ENCODE results near the gene SLC17A9.
"Not testable (repeated sequence)": the region's sequence is repeated elsewhere in the genome, so short reads cannot be mapped to it uniquely, and the experiment has no call there.

Gene SLC17A9

DNA sequence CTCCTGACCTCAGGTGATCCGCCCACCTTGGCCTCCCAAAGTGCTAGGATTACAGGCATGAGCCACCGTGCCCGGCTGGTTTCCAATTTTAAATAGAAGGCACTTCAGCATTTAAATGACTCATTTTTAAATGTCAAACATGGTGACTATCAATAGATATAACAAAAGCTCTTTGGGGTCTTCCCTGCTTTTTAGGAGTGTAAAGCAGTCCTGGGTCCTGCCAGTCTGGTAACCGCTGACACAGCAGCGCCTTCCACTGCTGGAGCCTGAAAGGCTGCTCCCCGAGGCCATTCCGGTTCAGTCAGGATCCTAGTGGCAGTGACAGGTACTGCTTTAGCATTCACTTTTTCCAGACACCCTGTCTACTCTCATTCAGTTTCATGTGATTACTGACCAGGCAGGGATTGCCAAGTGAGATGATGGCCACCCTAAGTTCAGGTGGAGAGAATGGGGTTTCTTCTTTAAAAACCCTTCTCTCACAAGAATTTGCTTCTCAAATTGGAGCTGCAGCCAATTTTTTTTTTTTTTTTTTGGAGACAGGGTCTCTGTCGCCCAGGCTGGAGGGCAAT is 31.3 kb upstream of the SLC17A9 start:
- peak; percentile 66 for DNase-seq

DNA sequence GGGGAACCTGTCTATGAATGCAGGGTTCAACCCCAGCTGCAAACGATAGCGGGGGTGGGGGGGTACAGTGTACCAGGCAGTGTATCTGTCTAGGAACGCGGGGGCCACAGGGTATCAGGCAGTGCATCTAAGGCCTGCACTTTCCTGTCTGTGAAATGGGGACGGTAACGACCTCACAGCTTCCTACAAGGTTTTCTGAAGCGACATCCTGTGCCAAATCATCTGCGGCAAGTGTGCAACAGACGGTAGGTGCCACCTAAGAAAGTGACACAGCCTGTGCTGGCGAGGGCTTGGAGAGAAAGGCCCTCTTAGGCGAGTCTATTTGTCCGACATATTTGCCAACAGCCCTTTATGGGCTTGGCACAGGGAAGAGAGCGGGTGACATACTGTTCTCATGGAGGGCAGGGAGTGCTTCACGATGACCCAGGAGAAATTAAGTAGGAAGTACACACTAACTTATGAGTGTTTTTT is 30.0 kb upstream of the SLC17A9 start:
- DNase-seq = no peak

DNA sequence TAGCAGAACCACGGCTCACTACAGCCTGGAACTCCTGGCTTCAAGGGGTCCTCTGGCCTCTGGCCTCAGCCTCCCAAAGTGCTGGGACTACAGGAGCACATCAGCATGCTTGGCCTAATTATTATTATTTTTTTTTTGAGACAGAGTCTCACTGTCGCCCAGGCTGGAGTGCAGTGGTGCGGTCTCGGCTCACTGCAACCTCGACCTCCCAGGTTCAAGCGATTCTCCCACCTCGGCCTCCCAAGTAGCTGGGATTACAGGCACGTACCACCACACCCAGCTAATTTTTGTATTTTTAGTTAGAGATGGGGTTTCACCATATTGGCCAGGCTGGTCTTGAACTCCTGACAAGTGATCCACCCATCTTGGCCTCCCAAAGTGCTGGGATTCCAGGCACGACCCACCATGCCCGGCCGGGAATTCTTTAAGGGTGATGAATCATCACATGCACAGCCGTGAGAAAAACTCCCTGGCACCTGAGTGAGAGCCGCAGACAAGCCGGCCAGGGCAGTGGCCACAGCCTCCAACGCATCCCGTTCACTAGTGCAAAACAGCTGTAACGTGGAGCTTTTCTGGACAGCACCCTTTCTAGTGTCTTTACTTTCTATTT is 29.3 kb upstream of the SLC17A9 start:
- DNase-seq = not testable (repeated sequence)

DNA sequence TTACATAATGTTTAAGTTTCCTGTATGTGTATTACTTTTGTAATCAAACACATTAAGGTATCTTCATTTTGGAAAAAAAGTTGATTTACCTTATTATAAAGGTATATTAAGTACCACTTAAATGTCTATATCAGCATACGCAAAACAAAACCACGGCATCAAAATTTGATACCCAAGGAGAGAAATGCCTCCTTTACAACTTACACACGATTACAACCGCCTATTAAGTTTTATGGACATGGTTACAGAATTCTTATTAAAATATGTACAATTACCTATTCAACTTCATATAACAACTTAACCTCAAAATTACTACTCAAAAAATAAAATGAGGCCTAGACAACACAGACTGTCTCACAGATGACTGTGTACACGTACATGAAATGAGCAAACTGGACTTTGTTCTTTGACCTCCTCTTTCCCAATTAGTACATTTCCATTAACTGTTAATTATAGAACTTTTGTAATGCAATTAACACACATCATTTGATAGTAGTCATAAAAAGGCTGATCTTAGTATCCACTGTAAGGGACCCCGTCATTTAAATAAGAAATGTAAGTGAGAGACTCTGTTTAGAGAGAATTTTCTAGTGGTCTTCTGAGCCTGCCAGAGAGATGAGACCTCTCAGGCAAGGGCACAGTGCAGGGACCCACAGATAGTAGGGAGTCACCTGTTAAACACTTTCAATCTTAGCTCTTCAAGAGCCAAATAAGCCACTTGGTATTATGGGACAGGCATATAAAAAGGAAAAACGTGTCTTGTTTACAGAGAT is 28.7 kb upstream of the SLC17A9 start:
- no peak for DNase-seq

DNA sequence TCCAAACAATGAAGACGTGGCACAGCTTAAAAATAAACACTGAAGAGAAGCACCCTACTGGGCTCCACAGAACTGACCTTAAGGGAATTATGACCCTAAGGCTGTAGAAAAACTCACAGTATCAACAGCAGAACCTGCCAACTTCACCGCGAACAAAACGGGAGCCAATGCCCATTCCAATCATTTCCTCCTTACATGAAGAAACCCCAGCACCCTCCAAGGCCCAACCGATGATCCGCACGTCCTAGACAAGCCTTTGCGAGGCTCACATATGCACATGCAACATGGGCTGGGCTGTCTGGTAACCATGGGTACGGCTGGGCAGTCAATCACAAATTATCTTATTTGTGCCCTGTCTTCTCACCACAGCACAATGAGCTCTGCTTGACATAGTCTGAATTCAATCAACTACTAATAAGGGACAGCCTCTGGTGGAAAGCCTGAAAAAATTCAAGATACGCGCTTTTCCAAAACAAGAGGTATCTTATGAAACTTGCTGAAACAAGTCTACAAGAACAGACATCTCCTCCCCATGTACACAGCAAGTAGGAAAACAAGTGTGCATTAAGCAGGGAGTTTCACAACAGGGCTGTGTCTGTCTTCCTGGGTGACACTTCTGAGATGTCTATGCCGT is 27.9 kb upstream of the SLC17A9 start:
- DNase-seq = peak; percentile 28

DNA sequence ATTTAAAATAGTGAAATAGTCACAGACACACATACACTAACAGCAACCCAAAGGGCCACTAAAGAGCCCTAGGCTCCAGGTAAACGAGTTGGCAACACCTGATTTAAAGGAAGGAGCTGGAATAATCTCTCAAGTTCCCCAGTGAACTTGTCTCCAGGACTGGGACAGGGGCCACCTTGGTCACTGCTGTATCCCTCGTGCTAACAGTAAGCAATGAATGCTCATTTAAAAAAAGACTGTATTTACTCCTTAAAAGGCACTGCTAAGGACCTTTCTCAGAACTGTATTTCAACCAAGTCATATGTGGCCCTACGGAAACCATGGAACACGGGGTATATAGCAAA is 27.5 kb upstream of the SLC17A9 start:
- DNase-seq = no peak

DNA sequence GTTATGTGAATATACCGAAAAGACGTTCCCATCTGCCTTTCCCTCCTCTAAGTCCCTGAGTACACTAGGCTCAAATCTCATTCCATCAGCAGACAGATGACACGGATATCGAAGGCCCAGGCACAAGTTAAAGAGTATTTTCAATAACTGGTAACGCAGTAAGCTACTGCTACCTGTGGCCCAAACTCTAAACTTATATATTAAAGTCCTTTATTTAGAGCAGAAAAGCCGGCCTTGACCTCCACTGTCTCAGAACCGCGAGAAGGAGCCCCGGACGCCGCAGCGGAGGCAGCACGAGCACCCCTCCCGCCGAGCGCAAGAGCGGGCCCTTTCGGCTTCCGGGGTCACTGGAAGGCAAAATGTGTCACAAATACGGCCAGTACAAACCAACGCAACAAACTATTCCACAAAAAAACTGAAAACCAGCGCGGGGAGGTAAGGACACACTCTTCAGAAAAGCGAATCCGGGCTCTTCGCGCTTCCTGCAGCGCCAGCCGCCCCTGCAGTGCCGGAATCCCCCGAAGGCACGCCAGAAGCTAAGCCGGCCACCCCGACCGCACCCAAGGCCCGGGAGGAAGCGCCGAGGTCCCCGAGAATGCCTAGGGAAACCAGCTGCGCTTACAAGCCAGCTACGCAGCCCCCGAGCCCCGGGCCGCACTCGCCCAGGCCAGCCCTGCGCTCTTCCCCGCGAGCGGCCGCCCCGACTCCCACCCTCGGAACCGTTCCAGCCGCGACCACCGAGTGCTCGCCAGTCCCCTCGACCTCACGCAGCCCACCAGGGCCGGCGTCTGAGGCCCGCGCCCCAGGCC is 26.9 kb upstream of the SLC17A9 start:
- DNase-seq = peak; percentile 63

DNA sequence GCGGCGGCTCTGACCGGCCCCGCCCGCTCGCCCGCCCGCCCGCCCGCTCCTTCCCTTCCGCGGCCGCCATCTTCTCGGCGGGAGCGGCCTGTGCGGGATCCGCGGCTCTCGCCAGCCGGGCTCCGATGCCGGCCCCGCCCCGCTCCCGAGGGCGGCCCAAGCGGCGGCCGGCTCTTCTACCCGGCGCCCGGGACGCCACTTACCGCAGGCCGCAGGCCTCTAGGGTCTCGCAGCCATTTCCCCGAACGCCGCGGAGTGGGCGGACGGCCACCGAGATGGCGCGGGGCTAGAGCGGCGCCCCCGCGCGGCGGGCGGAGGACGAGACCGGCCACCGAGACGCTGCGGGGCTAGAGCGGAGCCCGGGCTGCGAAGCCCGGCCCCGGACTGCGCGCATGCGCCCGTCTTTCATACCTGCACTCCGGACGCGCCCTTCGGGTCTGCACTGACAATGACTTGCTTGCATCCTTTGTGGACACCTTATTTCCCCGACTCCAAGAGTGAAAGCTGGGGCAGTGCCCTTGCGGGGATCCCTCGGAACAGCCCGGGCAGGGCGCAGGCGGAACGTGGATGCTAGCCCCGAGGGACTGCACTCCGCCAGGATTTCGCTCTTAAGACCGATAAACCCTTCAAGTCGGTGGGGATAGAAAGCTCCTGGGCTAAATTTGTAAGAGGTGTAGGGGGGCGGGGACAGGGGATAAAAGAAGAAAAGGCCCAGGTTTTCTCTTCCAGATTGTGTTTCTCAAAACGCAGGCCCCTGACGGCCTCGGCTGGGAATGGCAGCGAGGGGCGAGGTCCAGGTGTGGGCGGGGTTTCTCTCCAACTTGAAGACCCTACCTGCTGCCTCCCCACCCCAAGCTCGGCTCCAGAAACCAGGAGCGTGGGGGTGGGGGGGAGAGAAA is 26.0 kb upstream of the SLC17A9 start, which contains the start of gene DIDO1:
TSS of gene DIDO1 (minus strand) at position 277 of the 899 bp plus-strand sequence.
- DNase-seq = peak; percentile 94

DNA sequence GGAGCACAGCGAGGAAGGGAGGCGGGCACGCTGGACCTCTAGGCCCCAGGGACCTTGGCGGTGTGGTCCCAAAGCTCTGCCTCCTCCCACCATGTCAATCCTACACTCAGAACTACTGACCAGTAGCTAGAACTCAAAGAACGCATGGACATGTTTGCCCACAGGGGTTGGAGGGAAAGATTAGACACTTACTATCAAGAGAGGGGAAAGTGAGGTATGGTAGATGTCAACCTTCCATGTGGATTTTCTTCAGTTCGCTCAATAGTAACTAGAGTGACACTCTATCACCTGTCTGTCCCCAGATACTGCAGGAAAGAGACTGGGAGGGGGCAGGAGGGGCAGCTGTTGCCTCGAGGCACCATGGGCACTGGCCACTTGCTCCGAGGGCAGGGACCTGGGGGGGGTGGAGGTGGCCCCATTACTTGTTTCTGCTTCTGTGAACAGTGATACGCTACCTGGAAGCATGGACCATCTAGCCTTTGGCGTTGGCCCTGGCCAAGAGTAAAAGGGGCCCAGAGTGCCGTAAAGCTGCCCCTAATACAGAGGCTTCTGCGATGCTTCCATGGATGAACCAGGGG is 25.3 kb upstream of the SLC17A9 start:
- DNase-seq = no peak

DNA sequence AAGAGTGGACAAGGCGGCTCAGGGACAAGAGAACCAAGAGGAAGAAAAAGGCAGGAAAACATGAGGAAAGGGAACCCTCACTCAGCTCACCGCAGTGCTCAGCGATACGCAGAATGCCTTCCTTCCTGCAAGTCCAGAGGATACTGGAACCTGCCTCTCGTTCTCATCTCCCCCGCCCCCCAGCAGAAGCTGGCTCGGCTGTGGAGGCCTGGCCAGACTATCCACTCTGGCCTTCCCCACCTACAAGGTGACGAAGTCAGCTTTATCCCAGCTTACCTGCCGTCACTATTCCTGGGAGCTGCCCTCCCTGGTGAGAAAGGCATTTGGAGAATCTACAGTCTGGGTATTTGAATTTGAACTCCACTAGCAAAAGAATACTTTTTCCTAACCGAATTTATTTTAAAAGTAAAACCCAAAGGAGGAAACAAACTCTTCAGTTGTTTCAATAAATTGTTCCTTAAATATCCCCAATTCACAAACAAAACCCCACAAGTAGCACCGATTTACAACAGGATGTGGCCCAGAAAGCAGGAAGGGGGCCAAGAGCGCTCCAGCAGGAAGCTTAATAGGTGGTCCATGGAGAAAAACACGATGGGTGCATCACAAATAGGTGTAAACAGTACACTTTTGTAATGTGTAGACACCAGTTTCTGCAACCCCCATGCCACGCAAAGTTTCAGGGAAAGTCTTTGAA is 24.1 kb upstream of the SLC17A9 start:
- peak; percentile 25 for DNase-seq

DNA sequence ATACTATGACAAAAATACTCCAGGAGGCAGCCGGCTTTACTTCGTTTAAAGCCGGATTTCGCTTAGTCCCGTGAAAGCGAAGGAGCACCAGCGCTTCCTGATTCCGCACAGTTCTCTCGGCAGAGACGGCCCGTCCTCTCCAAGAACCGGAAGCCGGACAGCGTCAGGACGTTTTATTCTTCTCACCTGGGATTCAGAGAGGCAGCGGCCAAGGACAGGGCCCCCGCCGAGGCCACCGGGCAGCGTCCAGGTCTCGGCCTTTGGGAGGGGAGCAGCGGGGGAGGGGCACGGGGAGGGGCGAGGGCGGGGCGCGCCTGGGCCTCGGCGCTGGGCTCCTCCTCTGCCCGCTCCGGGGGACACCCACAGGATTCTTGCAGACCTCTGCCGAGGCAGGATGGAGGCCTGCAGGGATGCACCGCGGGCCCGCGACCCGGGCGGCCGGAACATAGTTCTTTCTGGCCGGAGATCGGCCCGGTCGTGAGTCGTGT is 23.4 kb upstream of the SLC17A9 start:
- peak; percentile 73 for DNase-seq

DNA sequence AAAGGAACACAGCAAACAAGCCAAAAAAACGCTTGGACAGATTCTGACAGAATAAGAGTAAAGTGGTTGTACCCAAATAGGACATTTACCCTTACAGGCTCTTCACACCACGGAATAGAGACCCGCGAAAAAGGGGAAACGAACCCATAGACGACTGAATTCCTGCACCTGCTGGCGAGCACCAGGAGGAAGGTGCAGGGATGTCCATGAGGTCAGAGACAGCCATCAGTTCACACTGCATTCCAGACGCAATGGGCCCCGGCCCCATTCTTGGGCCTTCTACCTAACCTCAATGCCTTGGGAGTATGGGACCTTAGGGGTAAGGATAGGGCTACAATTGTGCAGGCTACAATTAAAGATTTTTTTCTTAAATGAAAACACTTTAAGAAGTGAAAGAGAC is 21.0 kb upstream of the SLC17A9 start:
- DNase-seq = no peak

DNA sequence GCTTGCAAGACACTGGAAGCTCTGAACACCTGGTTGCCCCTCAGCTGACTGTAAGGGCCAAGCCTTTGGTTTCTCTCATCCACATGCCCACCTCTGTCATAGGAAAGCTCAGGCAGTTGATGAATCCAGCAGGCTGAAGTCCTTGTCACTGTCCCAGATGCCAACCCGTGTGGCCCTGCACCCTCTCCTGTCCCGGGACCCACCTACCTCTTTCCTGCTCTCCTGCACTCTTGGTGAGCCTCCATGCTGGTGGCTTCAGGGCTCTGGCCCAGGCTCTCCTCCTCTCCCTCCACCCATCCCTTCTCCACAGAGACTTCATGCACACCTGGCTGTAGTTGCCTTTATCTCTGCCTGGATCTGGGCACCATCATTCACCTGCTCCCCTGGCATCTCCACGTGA is 18.5 kb upstream of the SLC17A9 start:
- DNase-seq = no peak

DNA sequence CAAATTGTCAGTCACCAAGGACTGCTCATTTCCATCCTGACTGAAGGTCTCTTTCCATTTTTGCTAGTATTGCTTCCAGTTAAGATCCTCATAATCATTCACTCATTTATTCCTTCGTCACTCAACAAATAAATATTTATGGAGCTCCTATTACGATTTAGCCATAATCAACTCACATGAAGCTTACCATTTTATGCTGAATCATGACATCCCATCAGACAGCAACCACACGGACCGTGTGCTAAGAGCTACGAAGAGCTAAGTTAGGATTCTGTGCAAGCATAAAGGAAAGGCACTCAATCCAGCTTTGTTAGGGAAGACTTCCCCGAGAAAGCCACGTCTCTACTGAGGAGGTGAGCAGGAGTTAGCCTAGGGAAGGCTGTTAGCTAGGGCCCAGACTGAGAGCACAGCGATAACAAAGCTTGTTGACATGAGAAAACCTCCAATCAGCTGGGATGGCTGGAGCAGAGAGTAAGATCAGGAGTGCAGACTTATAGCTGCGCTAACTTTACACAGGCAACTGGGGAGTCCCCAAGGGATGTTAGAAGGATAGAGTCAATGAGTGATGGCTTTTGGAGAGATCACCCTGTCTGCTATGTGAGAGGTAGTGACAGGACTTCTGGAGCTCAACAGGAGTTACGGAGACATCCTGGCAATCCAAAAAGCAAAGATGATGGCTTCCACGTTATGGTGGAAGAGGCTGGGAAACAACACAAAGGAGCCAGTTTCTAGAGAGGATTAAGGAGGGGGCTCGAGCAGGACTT is 17.1 kb upstream of the SLC17A9 start:
- no peak for DNase-seq

DNA sequence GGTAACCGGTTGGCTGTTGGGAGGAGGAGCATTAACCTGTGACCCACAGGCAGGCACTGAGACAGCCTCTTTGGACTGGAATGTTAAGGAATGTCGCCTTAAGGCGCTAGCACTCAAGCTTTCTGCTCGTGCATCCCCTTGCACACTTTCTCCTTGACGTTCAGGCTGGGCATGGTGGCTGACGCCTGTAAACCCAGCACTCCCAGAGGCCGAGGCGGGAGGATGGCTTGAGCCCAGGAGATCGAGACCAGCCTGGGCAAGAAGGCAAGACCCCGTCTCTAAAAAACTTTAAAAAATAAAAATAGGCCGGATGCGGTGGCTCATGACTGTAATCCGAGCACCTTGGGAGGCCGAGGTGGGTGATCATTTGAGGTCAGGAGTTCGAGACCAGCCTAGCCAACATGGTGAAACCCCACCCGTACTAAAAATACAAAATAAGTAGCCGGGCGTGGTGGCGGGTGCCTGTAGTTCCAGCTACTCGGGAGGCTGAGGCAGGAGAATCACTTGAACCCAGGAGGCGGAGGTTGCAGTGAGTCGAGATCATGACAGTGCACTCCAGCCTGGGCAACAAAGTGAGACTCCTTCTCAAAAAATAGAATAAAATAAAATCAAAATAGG is 16.4 kb upstream of the SLC17A9 start:
- no peak for DNase-seq

DNA sequence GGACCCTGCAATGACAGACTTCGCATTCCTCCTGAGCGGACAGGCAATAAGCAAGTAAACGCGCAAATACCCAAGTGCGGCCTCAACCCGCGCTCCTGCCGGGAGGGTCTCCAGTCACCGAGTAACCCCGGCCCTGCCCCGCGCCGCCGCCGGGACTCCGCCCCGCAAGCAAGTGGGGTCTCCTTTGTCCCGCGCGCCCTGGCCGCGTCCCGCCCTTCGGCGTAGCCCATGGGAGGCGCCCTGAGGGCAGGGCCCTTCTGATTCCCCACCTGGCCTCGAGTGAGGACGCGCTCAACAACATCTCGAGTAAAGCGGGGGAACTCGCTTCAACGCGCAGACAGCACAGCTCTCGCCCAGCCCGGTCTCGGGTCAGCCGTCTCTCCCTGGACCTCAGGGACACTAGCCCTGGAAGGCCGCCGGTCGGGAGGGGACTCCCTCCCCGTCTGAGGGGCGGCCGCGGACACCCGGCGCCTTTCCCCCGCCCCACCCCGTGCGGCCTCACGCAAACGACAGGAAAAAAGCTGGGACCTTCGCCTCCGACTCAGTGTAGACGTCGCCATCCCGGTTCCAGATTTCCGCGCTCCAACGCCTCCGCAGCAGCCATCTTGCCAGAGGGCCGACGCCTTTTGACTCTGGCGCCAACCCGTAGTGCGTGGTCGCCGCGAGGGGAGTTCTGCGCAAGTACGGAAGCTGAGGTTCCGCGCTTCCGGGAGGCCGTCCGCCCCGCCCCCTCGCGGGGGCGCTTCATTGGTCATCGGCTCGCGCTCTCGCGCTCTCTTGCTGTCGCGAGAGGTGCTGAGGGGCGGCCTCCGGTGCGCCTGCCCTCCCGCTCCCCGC is 15.0 kb upstream of the SLC17A9 start:
- peak; percentile 99 for DNase-seq

DNA sequence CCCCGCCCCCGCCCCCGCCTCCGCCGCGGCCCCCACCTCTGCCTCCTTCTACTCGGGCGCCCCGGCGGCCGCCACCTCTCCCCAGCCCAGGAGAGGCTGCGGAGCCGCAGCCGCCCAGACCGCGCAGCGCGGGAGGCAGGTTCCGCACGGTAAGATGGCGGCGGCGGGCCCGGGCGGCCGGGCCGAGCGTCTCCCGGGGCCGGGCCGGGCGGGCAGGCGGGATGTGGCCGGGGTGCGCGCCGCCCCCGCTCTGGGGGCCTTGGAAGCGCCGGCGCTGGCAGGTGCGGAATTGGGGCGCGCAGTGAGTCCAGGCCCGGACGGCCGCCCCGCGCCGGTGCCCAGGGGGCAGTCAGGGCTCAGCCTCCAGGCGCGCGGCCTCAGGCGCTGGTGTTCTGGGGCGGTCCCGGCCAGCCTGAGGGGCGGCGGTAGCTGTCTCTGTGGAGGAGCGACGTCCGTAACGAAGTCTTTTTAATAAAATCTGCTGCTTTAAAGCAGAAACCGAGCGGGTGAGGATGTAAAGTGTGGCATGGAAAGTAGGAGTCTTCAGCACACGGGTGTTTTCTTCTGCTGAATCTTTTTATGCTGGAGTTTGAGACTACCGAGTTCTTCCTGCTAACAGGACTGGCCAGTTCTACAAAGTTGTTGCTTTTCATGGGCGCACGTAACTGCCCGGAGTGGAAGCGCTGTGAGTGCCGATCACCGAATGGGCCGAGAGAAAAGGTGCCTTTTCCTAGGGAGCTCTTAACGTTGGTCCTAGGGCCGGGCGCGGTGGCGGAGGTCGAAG is 14.2 kb upstream of the SLC17A9 start, which contains the start of gene GID8:
TSS of gene GID8 (plus strand) at position 43 of the 784 bp plus-strand sequence. CDS start 3,356 bp downstream, outside the sequence.
- DNase-seq = peak; percentile 63

All from suppressor macrophage treated with lipopolysaccharide for 4 hours (primary cell).